RKO (cell line): ENCODE data around the gene CLSTN2.

Source experiments
- DNase-seq: peaks from one replicate; pipeline ENCODE4 v3.0.0-alpha.2; 2016; ENCODE audit warnings: low spot score

CLSTN2 gene

GRCh38 chr3:140236836-140237501, 302.0 kb downstream of the CLSTN2 start:
- DNase-seq, result no peak

GRCh38 chr3:140238646-140239314, 303.8 kb downstream of the CLSTN2 start:
- DNase-seq, result no peak

GRCh38 chr3:140242818-140243276, 307.9 kb downstream of the CLSTN2 start:
- no peak for DNase-seq

GRCh38 chr3:140243575-140243974, 308.6 kb downstream of the CLSTN2 start:
- no peak for DNase-seq

- no peak for DNase-seq
Observed at GRCh38 chr3:140244893-140245292, 309.9 kb downstream of the CLSTN2 start.

- DNase-seq, result no peak
Observed at GRCh38 chr3:140246578-140246977, 311.6 kb downstream of the CLSTN2 start.

GRCh38 chr3:140247775-140248174, 312.8 kb downstream of the CLSTN2 start:
- DNase-seq, result no peak

- DNase-seq, result no peak
Observed at GRCh38 chr3:140249188-140249587, 314.2 kb downstream of the CLSTN2 start.

GRCh38 chr3:140250010-140250855, 315.2 kb downstream of the CLSTN2 start:
- DNase-seq, result no peak

GRCh38 chr3:140250945-140251344, 316.0 kb downstream of the CLSTN2 start:
- DNase-seq, result no peak

GRCh38 chr3:140251678-140252077, 316.7 kb downstream of the CLSTN2 start:
- DNase-seq, result no peak

GRCh38 chr3:140252812-140253656, 318.0 kb downstream of the CLSTN2 start:
- no peak for DNase-seq

- no peak for DNase-seq
Observed at GRCh38 chr3:140258222-140258724, 323.3 kb downstream of the CLSTN2 start.

GRCh38 chr3:140265302-140265701, 330.3 kb downstream of the CLSTN2 start:
- no peak for DNase-seq

GRCh38 chr3:140268103-140268502, 333.1 kb downstream of the CLSTN2 start:
- DNase-seq, result no peak

- DNase-seq, result no peak
Observed at GRCh38 chr3:140268610-140269009, 333.6 kb downstream of the CLSTN2 start.

GRCh38 chr3:140270329-140270728, 335.3 kb downstream of the CLSTN2 start:
- DNase-seq, result no peak

- no peak for DNase-seq
Observed at GRCh38 chr3:140273542-140274195, 338.7 kb downstream of the CLSTN2 start.

- DNase-seq, result no peak
Observed at GRCh38 chr3:140274429-140274828, 339.4 kb downstream of the CLSTN2 start.

GRCh38 chr3:140276703-140277102, 341.7 kb downstream of the CLSTN2 start:
- peak; percentile 41 for DNase-seq

- DNase-seq, result no peak
Observed at GRCh38 chr3:140277886-140278285, 342.9 kb downstream of the CLSTN2 start.
